Measurements from ENCODE around the gene MOK. TPM values are rescaled to one million over a fixed set of nuclear protein-coding genes. Genes with fewer than 3 reads are reported as not detected.
"Not testable (repeated sequence)": the region's sequence is repeated elsewhere in the genome, so short reads cannot be mapped to it uniquely, and the experiment has no call there.

Gene MOK
- total and polyA plus RNA-seq, 2 experiments from 2014 or later: 28.1 to 31.7 TPM

DNA sequence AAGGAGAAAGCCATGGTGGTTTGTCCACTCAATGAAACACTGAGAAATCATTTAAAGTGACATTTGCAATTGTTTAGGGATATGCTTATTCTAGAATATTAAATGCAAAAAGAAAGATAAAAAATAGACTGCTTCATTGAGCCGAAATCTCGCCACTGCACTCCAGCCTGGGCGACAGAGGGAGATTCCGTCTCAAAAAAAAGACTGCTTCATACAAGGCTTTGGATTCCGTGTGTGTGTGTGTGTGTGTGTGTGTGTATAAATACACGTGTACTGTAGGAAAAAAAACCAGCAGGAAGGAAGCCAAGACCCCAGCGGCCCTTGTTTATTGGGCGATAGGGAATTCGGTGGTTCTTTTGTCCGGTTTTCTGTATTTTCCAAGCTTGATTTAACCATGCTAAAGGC is 11.4 kb upstream of the MOK start:
- Histone ChIP-seq H3K4me1 (ENCODE audit: low read depth) (peaks cover 8% of the 10 kb centered on the region), H3K9me3 (ENCODE audit: low read depth) (no peaks in the 10 kb centered on the region), H3K4me3 (peak overlapping the region; percentile 71), H3K27me3 (no peaks in the 10 kb centered on the region), H3K27ac (peak overlapping the region; percentile 61), H3K36me3 (no peaks in the 10 kb centered on the region)
- peak; percentile 63 to 83 for DNase-seq (ENCODE audit: low read depth in 1 of 2, low spot score in 1 of 2)
- no peak for TF ChIP-seq CTCF (IDR thresholded peaks at IDR 0.05; ENCODE audit: low read depth, low read length)

DNA sequence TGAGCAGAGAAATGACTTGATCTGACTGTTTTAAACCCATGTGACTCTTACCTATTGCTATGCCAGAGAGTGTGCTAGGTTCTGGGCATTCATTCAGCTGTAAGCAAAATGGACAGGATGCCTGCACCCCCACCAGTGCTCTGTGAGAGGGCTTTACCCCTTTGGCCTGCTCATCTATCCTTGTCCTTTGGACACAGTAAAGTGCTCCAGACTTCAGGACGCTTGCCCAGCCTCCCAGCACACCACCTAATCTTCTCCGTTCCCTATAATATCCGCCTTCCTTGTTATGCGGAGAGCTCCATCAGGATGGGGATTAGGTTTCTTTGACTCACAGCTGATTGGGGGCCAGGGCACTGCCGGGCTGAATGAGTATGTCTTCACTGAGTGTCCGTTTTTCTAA is 10.2 kb upstream of the MOK start:
- no peak for TF ChIP-seq CTCF (IDR thresholded peaks at IDR 0.05; ENCODE audit: low read depth, low read length)
- no peaks in the 10 kb centered on the region for H3K36me3 ChIP-seq
- H3K27me3 ChIP-seq: no peaks in the 10 kb centered on the region
- no peak overlapping the region for H3K27ac ChIP-seq
- H3K4me3 ChIP-seq: no peak overlapping the region
- H3K9me3 ChIP-seq (ENCODE audit: low read depth): no peaks in the 10 kb centered on the region
- H3K4me1 ChIP-seq (ENCODE audit: low read depth): peaks cover 8% of the 10 kb centered on the region
- DNase-seq (ENCODE audit: low read depth in 1 of 2, low spot score in 1 of 2): no peak

GRCh38 chr14:102314242-102315011 is 9.5 kb upstream of the MOK start:
- Histone ChIP-seq H3K4me3 (peak overlapping the region; percentile 33), H3K4me1 (ENCODE audit: low read depth) (peaks cover 8% of the 10 kb centered on the region), H3K9me3 (ENCODE audit: low read depth) (no peaks in the 10 kb centered on the region), H3K36me3 (no peaks in the 10 kb centered on the region), H3K27ac (no peak overlapping the region), H3K27me3 (no peaks in the 10 kb centered on the region)
- peak; percentile 83 for TF ChIP-seq CTCF (IDR thresholded peaks at IDR 0.05; ENCODE audit: low read depth, low read length)
- peak; percentile 88 to 89 for DNase-seq (ENCODE audit: low read depth in 1 of 2, low spot score in 1 of 2)

DNA sequence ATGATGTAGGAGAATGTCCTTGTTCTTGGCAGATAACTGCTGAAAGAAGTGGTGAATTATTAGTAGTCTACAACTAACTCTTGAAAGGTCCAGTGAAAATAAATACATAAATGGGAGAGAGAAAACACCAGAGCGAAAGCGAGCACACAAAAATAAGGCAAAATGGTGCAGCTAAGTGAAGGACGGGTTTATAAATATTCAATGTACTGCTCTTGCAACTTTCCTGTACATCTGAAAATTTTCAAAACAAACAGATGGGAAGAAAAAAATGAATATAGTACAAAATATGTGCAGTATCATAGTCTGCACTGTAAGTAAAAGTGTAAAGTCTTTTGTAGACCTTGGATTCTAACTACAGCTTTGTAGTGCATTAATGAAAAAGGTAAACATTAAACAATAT is 1.3 kb downstream of the MOK start:
- Histone ChIP-seq H3K36me3 (no peaks in the 10 kb centered on the region), H3K4me3 (peak overlapping the region; percentile 83), H3K4me1 (ENCODE audit: low read depth) (peaks cover 8% of the 10 kb centered on the region), H3K27ac (no peak overlapping the region), H3K27me3 (no peaks in the 10 kb centered on the region), H3K9me3 (ENCODE audit: low read depth) (no peaks in the 10 kb centered on the region)
- TF ChIP-seq CTCF (IDR thresholded peaks at IDR 0.05; ENCODE audit: low read depth, low read length): no peak
- no peak for DNase-seq (ENCODE audit: low read depth in 1 of 2, low spot score in 1 of 2)

DNA sequence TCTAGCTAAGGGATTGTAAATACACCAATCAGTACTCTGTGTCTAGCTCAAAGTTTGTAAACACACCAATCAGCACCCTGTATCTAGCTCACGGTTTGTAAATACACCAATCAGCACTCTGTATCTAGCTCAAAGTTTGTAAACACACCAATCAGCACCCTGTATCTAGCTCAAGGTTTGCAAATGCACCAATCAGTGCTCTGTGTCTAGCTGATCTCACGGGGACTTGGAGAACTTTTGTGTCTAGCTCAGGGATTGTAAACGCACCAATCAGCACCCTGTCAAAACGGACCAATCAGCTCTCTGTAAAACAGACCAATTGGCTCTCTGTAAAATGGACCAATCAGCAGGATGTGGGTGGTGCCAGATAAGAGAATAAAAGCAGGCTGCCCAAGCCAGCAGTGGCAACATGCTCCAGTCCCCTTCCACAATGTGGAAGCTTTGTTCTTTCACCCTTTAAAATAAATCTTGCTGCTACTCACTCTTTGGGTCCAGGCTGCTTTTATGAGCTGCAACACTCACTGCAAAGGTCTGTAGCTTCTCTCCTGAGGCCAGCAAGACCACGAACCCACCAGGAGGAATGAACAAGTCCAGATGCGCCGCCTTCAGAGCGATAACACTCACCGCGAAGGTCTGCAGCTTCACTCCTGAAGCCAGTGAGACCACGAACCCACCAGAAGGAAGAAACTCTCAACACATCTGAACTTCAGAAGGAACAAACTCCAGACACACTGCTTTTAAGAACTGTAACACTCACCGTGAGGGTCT is 6.5 kb downstream of the MOK start:
- DNase-seq (ENCODE audit: low read depth in 1 of 2, low spot score in 1 of 2); H3K4me1 ChIP-seq (ENCODE audit: low read depth); H3K27ac ChIP-seq; H3K27me3 ChIP-seq; H3K4me3 ChIP-seq; H3K9me3 ChIP-seq (ENCODE audit: low read depth); H3K36me3 ChIP-seq: not testable (repeated sequence)

Data from cardiac muscle cell (in vitro differentiated cells and primary cell).